Activated CD4-positive, alpha-beta T cell treated with anti-CD3 and anti-CD28 coated beads, Interleukin-2, amount 10 ng/mL, durations not matched to agents 24 days and 14 days (primary cell): ENCODE results near the gene SERPINB6. TPM values are rescaled to one million over a fixed set of nuclear protein-coding genes. Genes with fewer than 3 reads are reported as not detected.
"Not testable (repeated sequence)": the region's sequence is repeated elsewhere in the genome, so short reads cannot be mapped to it uniquely, and the experiment has no call there.

Source experiments
- DNase-seq: peaks from one replicate; pipeline ENCODE4 v3.0.0; 2022
- H3K27ac Mint-ChIP-seq: one replicate; pipeline ENCODE4 v1.8.0; 2022; ENCODE audit warnings: mild to moderate bottlenecking, mixed read lengths
- H3K27me3 Mint-ChIP-seq: one replicate; pipeline ENCODE4 v1.8.0; 2022; ENCODE audit warnings: mixed read lengths
- H3K36me3 Mint-ChIP-seq: one replicate; pipeline ENCODE4 v1.8.0; 2022; ENCODE audit warnings: low read depth, mild to moderate bottlenecking, mixed read lengths
- H3K4me1 Mint-ChIP-seq: one replicate; pipeline ENCODE4 v1.8.0; 2021; ENCODE audit warnings: mixed read lengths
- H3K4me3 Mint-ChIP-seq: one replicate; pipeline ENCODE4 v1.8.0; 2022; ENCODE audit warnings: mild to moderate bottlenecking, moderate library complexity, mixed read lengths
- H3K9me3 Mint-ChIP-seq: one replicate; pipeline ENCODE4 v1.8.0; 2021; ENCODE audit warnings: mixed read lengths
- intact Hi-C: fragments of 100-400 bp; cut with micrococcal nuclease; formaldehyde crosslinking; loops from one replicate; pipeline ENCODE4 v1.15.1; 2023
- total RNA-seq: library from RNA; stranded (reverse); gene quantifications from 2 replicates; pipeline ENCODE4 v1.2.3, GENCODE V29; 2022

The SERPINB6 gene
- 33.1 and 36.2 TPM in 2 replicates for total RNA-seq

GRCh38 chr6:2971420-2972218 lies at the start of gene SERPINB6:
Gene SERPINB6, minus strand, starts transcription at chr6:2971567. Its CDS starts 12,235 bp downstream, at chr6:2959332.
- H3K9me3 Mint-ChIP-seq = peaks cover 6% of the 10 kb centered on the region
- peak within 1 kb of the TSS; percentile 85 for H3K27ac Mint-ChIP-seq
- peaks cover 11% of the 10 kb centered on the region for H3K4me1 Mint-ChIP-seq
- no peaks in the 10 kb centered on the region for H3K36me3 Mint-ChIP-seq
- intact Hi-C loops = loop anchor here (1.0 kb wide), 1 partner anchor 17 kb away; no protein-coding TSS in a partner anchor
- H3K27me3 Mint-ChIP-seq = peaks cover 51% of the 10 kb centered on the region
- peak within 1 kb of the TSS; percentile 87 for H3K4me3 Mint-ChIP-seq
- peak; percentile 82 for DNase-seq

- intact Hi-C loops = no loop called here
- no peak for DNase-seq
- Mint-ChIP-seq H3K27ac (no peak overlapping the region), H3K4me3 (no peak overlapping the region), H3K9me3 (no peaks in the 10 kb centered on the region), H3K4me1 (peaks cover 35% of the 10 kb centered on the region), H3K36me3 (peaks cover 49% of the 10 kb centered on the region), H3K27me3 (no peaks in the 10 kb centered on the region)
These were observed 48.5 kb upstream of the SERPINB6 start for GRCh38 chr6:3019749-3020320.

GRCh38 chr6:3019065-3019464 lies 47.7 kb upstream of the SERPINB6 start:
- H3K4me3 Mint-ChIP-seq = no peak overlapping the region
- no peaks in the 10 kb centered on the region for H3K9me3 Mint-ChIP-seq
- H3K36me3 Mint-ChIP-seq = peaks cover 55% of the 10 kb centered on the region
- H3K27me3 Mint-ChIP-seq = no peaks in the 10 kb centered on the region
- no peak overlapping the region for H3K27ac Mint-ChIP-seq
- no peak for DNase-seq
- peaks cover 29% of the 10 kb centered on the region for H3K4me1 Mint-ChIP-seq
- intact Hi-C loops = no loop called here

- H3K27ac Mint-ChIP-seq = no peak overlapping the region
- peaks cover 57% of the 10 kb centered on the region for H3K36me3 Mint-ChIP-seq
- intact Hi-C loops = no loop called here
- H3K4me3 Mint-ChIP-seq = no peak overlapping the region
- peaks cover 19% of the 10 kb centered on the region for H3K4me1 Mint-ChIP-seq
- no peaks in the 10 kb centered on the region for H3K27me3 Mint-ChIP-seq
- H3K9me3 Mint-ChIP-seq = peaks cover 1% of the 10 kb centered on the region
- DNase-seq = no peak
These were observed 45.9 kb upstream of the SERPINB6 start for GRCh38 chr6:3017304-3017703.

GRCh38 chr6:3016473-3017280 lies 45.3 kb upstream of the SERPINB6 start:
- Mint-ChIP-seq H3K4me1 (peaks cover 17% of the 10 kb centered on the region), H3K4me3 (no peak overlapping the region), H3K9me3 (peaks cover 8% of the 10 kb centered on the region), H3K27me3 (no peaks in the 10 kb centered on the region), H3K27ac (no peak overlapping the region), H3K36me3 (peaks cover 62% of the 10 kb centered on the region)
- DNase-seq = no peak
- intact Hi-C loops = no loop called here

- Mint-ChIP-seq H3K4me1 (peaks cover 14% of the 10 kb centered on the region), H3K36me3 (peaks cover 70% of the 10 kb centered on the region), H3K9me3 (peaks cover 15% of the 10 kb centered on the region)
These were observed 43.8 kb upstream of the SERPINB6 start for GRCh38 chr6:3015144-3015543.

GRCh38 chr6:3014675-3015066 lies 43.3 kb upstream of the SERPINB6 start:
- intact Hi-C loops = no loop called here
- H3K36me3 Mint-ChIP-seq = peaks cover 70% of the 10 kb centered on the region

More at GRCh38 chr6:3015144-3015543, 43.8 kb upstream of the SERPINB6 start:
- H3K27ac Mint-ChIP-seq = no peak overlapping the region
- no peaks in the 10 kb centered on the region for H3K27me3 Mint-ChIP-seq
- no peak overlapping the region for H3K4me3 Mint-ChIP-seq
- intact Hi-C loops = no loop called here
- no peak for DNase-seq

GRCh38 chr6:3013901-3014674 lies 42.7 kb upstream of the SERPINB6 start:
- H3K9me3 Mint-ChIP-seq = peaks cover 15% of the 10 kb centered on the region
- no peaks in the 10 kb centered on the region for H3K27me3 Mint-ChIP-seq
- peaks cover 72% of the 10 kb centered on the region for H3K36me3 Mint-ChIP-seq
- no peak overlapping the region for H3K4me3 Mint-ChIP-seq
- intact Hi-C loops = no loop called here
- H3K4me1 Mint-ChIP-seq = peaks cover 8% of the 10 kb centered on the region
- H3K27ac Mint-ChIP-seq = no peak overlapping the region
- no peak for DNase-seq

More at GRCh38 chr6:3014675-3015066, 43.3 kb upstream of the SERPINB6 start:
- Mint-ChIP-seq H3K9me3 (peaks cover 15% of the 10 kb centered on the region), H3K27ac (no peak overlapping the region), H3K27me3 (no peaks in the 10 kb centered on the region), H3K4me3 (no peak overlapping the region), H3K4me1 (peaks cover 11% of the 10 kb centered on the region)
- no peak for DNase-seq

GRCh38 chr6:3013486-3013885 lies 42.1 kb upstream of the SERPINB6 start:
- DNase-seq = no peak
- H3K4me3 Mint-ChIP-seq = no peak overlapping the region
- peaks cover 8% of the 10 kb centered on the region for H3K4me1 Mint-ChIP-seq
- H3K36me3 Mint-ChIP-seq = peaks cover 76% of the 10 kb centered on the region
- no peaks in the 10 kb centered on the region for H3K27me3 Mint-ChIP-seq
- intact Hi-C loops = no loop called here
- peaks cover 15% of the 10 kb centered on the region for H3K9me3 Mint-ChIP-seq
- H3K27ac Mint-ChIP-seq = no peak overlapping the region

GRCh38 chr6:3011592-3011991 lies 40.2 kb upstream of the SERPINB6 start:
- intact Hi-C loops = no loop called here
- no peaks in the 10 kb centered on the region for H3K27me3 Mint-ChIP-seq
- DNase-seq = no peak
- H3K4me1 Mint-ChIP-seq = peaks cover 5% of the 10 kb centered on the region
- no peak overlapping the region for H3K4me3 Mint-ChIP-seq
- no peak overlapping the region for H3K27ac Mint-ChIP-seq
- H3K9me3 Mint-ChIP-seq = peaks cover 15% of the 10 kb centered on the region
- H3K36me3 Mint-ChIP-seq = peaks cover 83% of the 10 kb centered on the region

- H3K9me3 Mint-ChIP-seq = peaks cover 15% of the 10 kb centered on the region
- H3K27ac Mint-ChIP-seq = no peak overlapping the region
- H3K27me3 Mint-ChIP-seq = no peaks in the 10 kb centered on the region
- H3K4me1 Mint-ChIP-seq = peaks cover 5% of the 10 kb centered on the region
- no peak overlapping the region for H3K4me3 Mint-ChIP-seq
- H3K36me3 Mint-ChIP-seq = peaks cover 85% of the 10 kb centered on the region
- intact Hi-C loops = no loop called here
- no peak for DNase-seq
These were observed 39.8 kb upstream of the SERPINB6 start for GRCh38 chr6:3011158-3011557.

- no peak for DNase-seq
- H3K36me3 Mint-ChIP-seq = peaks cover 87% of the 10 kb centered on the region
- no peak overlapping the region for H3K4me3 Mint-ChIP-seq
- H3K27ac Mint-ChIP-seq = no peak overlapping the region
- H3K4me1 Mint-ChIP-seq = peaks cover 5% of the 10 kb centered on the region
- intact Hi-C loops = no loop called here
- H3K27me3 Mint-ChIP-seq = no peaks in the 10 kb centered on the region
- peaks cover 15% of the 10 kb centered on the region for H3K9me3 Mint-ChIP-seq
These were observed 38.6 kb upstream of the SERPINB6 start for GRCh38 chr6:3009930-3010329.

GRCh38 chr6:3008712-3009265 lies 37.4 kb upstream of the SERPINB6 start:
- intact Hi-C loops, H3K4me3 Mint-ChIP-seq, H3K4me1 Mint-ChIP-seq, H3K27ac Mint-ChIP-seq, H3K27me3 Mint-ChIP-seq, DNase-seq: not testable (repeated sequence)
- Mint-ChIP-seq H3K36me3 (peaks cover 84% of the 10 kb centered on the region), H3K9me3 (peaks cover 15% of the 10 kb centered on the region)
